Esophagus (tissue), 2 donors: Measurements from ENCODE around the gene RDH5. TPM values are rescaled to one million over a fixed set of nuclear protein-coding genes. Genes with fewer than 3 reads are reported as not detected.

ENCODE experiments used
- H3K27ac ChIP-seq, 2 donors: one replicate each; pipeline ENCODE4 v1.5.1; 2013; ENCODE audit warnings: low read depth in 2 of 2, mild to moderate bottlenecking in 2 of 2, inconsistent platforms in 1 of 2, low read length in 1 of 2, moderate library complexity in 1 of 2
- H3K27me3 ChIP-seq, 2 donors: one replicate each; pipeline ENCODE4 v1.6.1; 2013; ENCODE audit warnings: low read length in 2 of 2, control low read depth in 1 of 2, mild to moderate bottlenecking in 1 of 2; ENCODE audit not compliant: insufficient read depth in 2 of 2, control insufficient read depth in 1 of 2
- H3K36me3 ChIP-seq, 2 donors: one replicate each; pipeline ENCODE4 v1.6.1; 2013; ENCODE audit warnings: low read length in 1 of 2; ENCODE audit not compliant: control insufficient read depth in 2 of 2, insufficient read depth in 2 of 2
- H3K4me1 ChIP-seq, 2 donors: one replicate each; pipeline ENCODE4 v1.6.1; 2013; ENCODE audit warnings: low read length in 1 of 2; ENCODE audit not compliant: control insufficient read depth in 2 of 2, insufficient read depth in 2 of 2
- H3K4me3 ChIP-seq, 2 donors: one replicate each; pipeline ENCODE4 v1.5.1; 2013; ENCODE audit warnings: low read length in 2 of 2, mild to moderate bottlenecking in 2 of 2, low read depth in 1 of 2, moderate library complexity in 1 of 2
- H3K9me3 ChIP-seq, 2 donors: one replicate each; pipeline ENCODE4 v1.6.1; 2013; ENCODE audit warnings: mild to moderate bottlenecking in 2 of 2, low read depth in 1 of 2, low read length in 1 of 2, moderate library complexity in 1 of 2; ENCODE audit not compliant: control insufficient read depth in 2 of 2, insufficient read depth in 1 of 2
- WGBS, 2 donors: extraction: QIAGEN DNeasy Blood & Tissue Kit; methylation state at CpG; one replicate each; pipeline ENCODE4 v1.1.7; 2013; 5-methylcytosine and 5-hydroxymethylcytosine counted together
- polyA plus RNA-seq, 2 donors: library from polyadenylated mRNA; stranded (reverse); fragments of 200-250 nt; gene quantifications; one replicate each; pipeline ENCODE4 v1.2.3, GENCODE V29; 2013
- donor health status: healthy with polysubstance abuse.
- donor health status: Bipolar disorder and iron deficiency.

Gene RDH5, protein sequence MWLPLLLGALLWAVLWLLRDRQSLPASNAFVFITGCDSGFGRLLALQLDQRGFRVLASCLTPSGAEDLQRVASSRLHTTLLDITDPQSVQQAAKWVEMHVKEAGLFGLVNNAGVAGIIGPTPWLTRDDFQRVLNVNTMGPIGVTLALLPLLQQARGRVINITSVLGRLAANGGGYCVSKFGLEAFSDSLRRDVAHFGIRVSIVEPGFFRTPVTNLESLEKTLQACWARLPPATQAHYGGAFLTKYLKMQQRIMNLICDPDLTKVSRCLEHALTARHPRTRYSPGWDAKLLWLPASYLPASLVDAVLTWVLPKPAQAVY
- 10 to 100 TPM in 1 of 2 donors, 1 to 10 TPM in 1; 3.3 to 12.7 TPM for polyA plus RNA-seq

DNA sequence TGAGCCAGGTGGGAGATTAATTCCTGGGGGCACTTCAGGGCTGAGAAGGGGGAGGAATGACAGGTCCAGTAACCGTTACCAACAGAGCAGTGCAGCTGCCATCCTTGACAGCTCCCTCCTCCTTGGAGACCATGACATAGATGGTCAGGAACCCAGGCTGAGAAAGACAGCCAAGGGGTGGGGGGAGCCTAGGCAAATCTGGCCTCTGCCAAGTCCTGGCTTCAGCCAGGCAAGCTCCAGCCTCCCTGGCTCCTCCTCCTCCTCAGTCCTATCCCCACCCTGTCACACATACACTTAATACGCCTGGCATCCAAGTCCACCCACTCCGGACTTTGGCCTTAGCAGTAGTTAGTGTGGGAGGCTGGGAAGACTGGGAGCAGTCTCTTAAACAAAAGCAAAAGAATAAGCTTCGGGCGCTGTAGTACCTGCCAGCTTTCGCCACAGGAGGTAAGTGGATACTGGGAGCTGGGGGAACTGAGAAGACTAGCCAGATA is at the start of gene RDH5:
RDH5 (plus strand) TSS at position 323 of the 494 bp plus-strand sequence. CDS start 792 bp downstream, outside the sequence.
- Histone ChIP-seq H3K9me3 (no peaks in the 10 kb centered on the region), H3K36me3 (peaks cover 3% of the 10 kb centered on the region in 2 donors), H3K4me3 (no peak within 1 kb of the TSS), H3K27ac (peak within 1 kb of the TSS; percentile 61 to 82), H3K4me1 (peaks cover 7 to 32% of the 10 kb centered on the region in 2 donors), H3K27me3 (no peaks in the 10 kb centered on the region)
- WGBS, 2 donors = 32 to 36% methylated on average over 6 of the region's 6 CpGs

DNA sequence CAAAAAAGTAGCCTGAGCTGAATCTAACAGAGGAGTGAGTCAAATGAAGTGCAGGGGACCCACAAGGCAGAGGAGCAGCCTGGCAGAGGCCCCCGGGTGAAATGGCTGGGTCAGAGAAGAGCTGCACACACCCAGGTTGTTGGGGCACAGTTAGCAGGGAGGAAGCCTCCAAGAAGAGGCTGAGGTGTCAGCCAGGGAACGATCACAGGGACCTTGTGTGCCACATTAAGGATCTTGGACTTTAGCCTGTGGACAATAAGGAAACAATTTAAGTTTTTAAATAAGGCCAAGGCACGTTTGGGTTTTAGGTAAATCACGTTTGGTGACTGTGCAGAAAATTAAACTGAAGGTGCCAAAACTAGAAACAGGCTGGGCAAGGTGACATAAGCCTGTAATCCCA is 48.4 kb upstream of the RDH5 start:
- Histone ChIP-seq H3K4me1 (peaks cover 2 to 3% of the 10 kb centered on the region in 2 donors), H3K9me3 (no peaks in the 10 kb centered on the region), H3K27ac (no peak overlapping the region), H3K4me3 (no peak overlapping the region), H3K27me3 (no peaks in the 10 kb centered on the region), H3K36me3 (no peaks in the 10 kb centered on the region)
- WGBS, 2 donors = 43 to 44% methylated on average over 4 of the region's 4 CpGs

DNA sequence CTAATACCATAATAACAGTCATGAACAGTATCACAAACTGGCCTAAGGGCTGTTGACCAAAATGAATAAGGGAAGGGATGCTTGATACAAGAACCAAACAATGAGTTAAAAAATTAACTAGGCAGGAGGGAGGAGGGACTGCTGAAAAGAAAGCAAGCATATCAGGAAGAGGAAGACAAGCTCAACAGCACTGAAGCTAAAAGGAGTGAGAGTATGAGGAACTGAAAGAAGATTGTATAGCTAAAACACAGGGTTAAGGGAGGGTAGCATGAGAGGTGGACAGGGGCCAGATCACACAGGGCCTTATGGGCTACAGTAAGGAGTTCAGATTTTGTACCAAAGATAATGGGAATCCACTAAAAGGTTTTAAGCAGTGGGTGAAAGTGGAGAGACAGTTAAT is 46.6 kb upstream of the RDH5 start:
- H3K36me3 ChIP-seq = no peaks in the 10 kb centered on the region
- no peaks in the 10 kb centered on the region for H3K9me3 ChIP-seq
- H3K4me1 ChIP-seq = peaks cover 2 to 3% of the 10 kb centered on the region in 2 donors
- no peaks in the 10 kb centered on the region for H3K27me3 ChIP-seq
- no peak overlapping the region for H3K27ac ChIP-seq
- H3K4me3 ChIP-seq = no peak overlapping the region

DNA sequence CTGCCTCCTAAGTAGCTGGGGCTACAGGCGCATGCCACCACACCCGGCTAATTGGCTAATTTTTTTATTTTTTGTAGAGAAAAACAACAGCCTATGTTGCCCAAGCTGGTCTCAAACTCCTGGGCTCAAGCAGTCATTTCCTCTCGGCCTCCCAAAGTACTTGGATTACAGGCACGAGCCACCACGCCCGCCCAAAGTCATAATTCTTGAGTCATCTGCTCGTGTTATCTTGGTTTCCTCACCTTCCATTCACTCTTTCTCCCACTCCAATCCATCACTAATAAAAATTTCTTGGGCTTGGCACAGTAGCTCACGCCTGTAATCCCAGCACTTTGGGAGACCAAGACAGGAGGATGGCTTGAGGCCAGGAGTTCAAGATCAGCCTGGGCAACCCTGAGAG is 44.5 kb upstream of the RDH5 start:
- no peak overlapping the region for H3K4me3 ChIP-seq
- no peak overlapping the region for H3K27ac ChIP-seq
- H3K9me3 ChIP-seq = no peaks in the 10 kb centered on the region
- peaks cover 0 to 2% of the 10 kb centered on the region in 2 donors for H3K4me1 ChIP-seq
- H3K27me3 ChIP-seq = no peaks in the 10 kb centered on the region
- 71 to 78% methylated on average over 8 of the region's 8 CpGs for WGBS, 2 donors
- H3K36me3 ChIP-seq = no peaks in the 10 kb centered on the region

DNA sequence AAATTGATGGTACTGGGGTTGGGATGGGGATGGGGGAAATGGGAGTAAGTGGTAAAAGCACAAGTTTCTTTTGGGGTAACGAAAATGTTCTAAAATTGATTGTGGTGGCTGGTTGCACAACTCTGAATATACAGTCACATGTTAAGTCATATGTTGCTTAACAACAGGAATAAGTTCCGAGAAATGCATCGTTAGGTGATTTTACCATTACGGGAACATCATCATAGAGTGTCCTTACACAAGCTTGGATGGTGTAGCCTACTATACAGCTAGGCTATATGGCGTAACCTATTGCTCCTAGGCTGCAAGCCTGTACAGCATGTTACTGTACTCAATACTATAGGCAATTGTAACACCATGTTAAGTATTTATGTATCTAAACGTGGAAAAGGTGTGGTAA is 43.5 kb upstream of the RDH5 start:
- H3K36me3 ChIP-seq = no peaks in the 10 kb centered on the region
- no peak overlapping the region for H3K27ac ChIP-seq
- H3K27me3 ChIP-seq = no peaks in the 10 kb centered on the region
- H3K4me1 ChIP-seq = peaks cover under 1 to 5% of the 10 kb centered on the region in 2 donors
- no peaks in the 10 kb centered on the region for H3K9me3 ChIP-seq
- WGBS, 2 donors = 68 to 83% methylated on average over 6 of the region's 6 CpGs
- H3K4me3 ChIP-seq = no peak overlapping the region

DNA sequence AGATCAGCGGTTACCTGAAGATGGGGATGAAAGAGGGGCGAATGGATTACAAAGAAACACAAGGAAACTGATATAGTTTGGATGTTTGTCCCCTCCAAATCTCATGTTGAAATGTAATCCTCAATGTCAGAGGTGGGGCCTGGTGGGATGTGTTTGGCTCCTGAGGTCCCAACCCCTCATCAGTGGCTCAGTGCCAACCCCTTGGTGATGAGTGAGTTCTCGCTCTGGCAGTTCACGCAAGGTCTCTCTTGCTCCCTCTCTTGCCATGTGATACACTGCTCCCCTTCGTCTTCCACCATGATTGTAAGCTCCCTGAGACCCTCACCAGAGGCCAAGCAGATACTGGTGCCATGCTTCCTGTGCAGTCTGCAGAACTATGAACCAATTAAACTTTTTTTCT is 40.5 kb upstream of the RDH5 start:
- Histone ChIP-seq H3K27me3 (no peaks in the 10 kb centered on the region), H3K4me3 (no peak overlapping the region), H3K27ac (no peak overlapping the region), H3K36me3 (no peaks in the 10 kb centered on the region), H3K9me3 (no peaks in the 10 kb centered on the region), H3K4me1 (peaks cover 0 to 7% of the 10 kb centered on the region in 2 donors)
- WGBS, 2 donors = 86 to 90% methylated on average over 5 of the region's 5 CpGs

DNA sequence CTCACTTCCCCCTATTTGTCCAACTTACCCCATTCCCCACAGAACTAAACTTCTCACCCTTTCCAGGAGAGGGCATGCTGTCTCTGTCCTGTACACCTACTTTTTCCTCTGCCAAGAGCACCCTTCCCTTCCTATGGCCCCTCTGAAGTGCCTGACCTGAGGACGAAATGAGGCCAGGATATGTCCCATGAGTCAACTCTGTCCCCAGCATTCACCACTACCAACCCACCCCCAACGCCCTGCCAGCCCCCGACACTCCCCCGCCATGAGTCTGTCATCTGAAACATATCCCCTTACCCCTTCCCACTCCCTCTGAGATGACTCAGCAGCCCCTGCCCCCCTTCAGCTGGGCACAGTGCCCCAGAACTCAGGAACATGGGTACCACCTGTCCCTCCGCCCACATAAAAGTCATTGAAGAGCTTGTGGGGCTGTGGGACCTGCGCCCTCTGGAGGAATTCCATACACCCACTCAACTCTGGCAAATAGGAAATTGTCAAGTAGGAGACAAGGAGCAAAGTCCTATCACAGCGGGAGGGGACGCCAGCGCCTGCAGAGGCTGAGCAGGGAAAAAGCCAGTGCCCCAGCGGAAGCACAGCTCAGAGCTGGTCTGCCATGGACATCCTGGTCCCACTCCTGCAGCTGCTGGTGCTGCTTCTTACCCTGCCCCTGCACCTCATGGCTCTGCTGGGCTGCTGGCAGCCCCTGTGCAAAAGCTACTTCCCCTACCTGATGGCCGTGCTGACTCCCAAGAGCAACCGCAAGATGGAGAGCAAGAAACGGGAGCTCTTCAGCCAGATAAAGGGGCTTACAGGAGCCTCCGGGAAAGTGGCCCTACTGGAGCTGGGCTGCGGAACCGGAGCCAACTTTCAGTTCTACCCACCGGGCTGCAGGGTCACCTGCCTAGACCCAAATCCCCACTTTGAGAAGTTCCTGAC is 38.8 kb upstream of the RDH5 start:
- Histone ChIP-seq H3K36me3 (no peaks in the 10 kb centered on the region), H3K27me3 (no peaks in the 10 kb centered on the region), H3K9me3 (no peaks in the 10 kb centered on the region), H3K27ac (no peak overlapping the region), H3K4me3 (no peak overlapping the region), H3K4me1 (peaks cover 0 to 7% of the 10 kb centered on the region in 2 donors)
- 9 to 12% methylated on average over 17 of the region's 17 CpGs for WGBS, 2 donors

DNA sequence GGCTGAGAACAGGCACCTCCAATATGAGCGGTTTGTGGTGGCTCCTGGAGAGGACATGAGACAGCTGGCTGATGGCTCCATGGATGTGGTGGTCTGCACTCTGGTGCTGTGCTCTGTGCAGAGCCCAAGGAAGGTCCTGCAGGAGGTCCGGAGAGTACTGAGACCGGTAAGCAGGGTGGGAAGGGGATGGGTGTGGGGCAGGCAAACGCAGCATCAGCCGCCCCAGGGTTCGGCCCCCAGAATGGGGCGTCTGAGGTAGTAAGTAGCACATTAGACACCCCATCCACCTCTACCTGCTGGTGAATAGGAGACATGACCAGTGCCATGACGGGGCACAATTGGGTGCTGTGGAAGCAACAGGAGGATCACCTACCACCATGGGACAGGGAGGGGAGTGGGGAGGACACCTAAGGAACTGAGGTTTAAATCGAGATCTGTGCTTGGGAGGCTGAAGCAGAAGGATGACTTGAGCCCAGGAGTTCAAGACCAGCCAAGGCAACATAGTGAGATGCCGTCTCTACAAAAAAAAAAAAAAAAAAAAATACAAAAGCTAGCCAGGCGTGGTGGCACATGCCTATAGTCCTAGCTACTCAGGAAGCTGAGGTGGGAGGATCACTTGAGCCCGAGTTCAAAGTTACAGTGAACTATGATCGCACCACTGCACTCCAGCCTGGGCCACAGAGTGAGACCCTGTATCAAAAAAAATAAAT is 38.0 kb upstream of the RDH5 start:
- peaks cover 0 to 7% of the 10 kb centered on the region in 2 donors for H3K4me1 ChIP-seq
- no peak overlapping the region for H3K27ac ChIP-seq
- H3K4me3 ChIP-seq = no peak overlapping the region
- H3K9me3 ChIP-seq = no peaks in the 10 kb centered on the region
- H3K36me3 ChIP-seq = no peaks in the 10 kb centered on the region
- H3K27me3 ChIP-seq = no peaks in the 10 kb centered on the region
- 70 to 80% methylated on average over 13 of the region's 13 CpGs for WGBS, 2 donors

DNA sequence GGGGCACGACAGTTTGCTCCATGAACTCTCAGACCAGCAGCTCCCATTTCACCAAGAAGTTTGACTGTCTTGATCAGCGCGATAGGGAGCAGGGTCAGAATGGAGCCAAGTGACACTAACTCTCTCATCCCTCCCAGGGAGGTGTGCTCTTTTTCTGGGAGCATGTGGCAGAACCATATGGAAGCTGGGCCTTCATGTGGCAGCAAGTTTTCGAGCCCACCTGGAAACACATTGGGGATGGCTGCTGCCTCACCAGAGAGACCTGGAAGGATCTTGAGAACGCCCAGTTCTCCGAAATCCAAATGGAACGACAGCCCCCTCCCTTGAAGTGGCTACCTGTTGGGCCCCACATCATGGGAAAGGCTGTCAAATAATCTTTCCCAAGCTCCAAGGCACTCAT is 36.5 kb upstream of the RDH5 start:
- 91 to 94% methylated on average over 7 of the region's 7 CpGs for WGBS, 2 donors
- no peak overlapping the region for H3K4me3 ChIP-seq

More for the DNA sequence above, 36.5 kb upstream of the RDH5 start:
- Histone ChIP-seq H3K27ac (no peak overlapping the region), H3K36me3 (no peaks in the 10 kb centered on the region), H3K9me3 (no peaks in the 10 kb centered on the region), H3K27me3 (no peaks in the 10 kb centered on the region), H3K4me1 (peaks cover 0 to 7% of the 10 kb centered on the region in 2 donors)
